Liver (tissue), 3 donors: ENCODE results near the gene PEX7.

Experiments
- CTCF ChIP-seq: fragments of 150-350 bp; IDR thresholded peaks from 2 replicates; pipeline ENCODE4 v1.5.1; 2017; ENCODE audit warnings: improper control_type of control experiment, low read depth, low read length; ENCODE audit not compliant: missing input control
- MAX ChIP-seq: IDR thresholded peaks from 2 replicates; pipeline ENCODE4 v1.6.1; 2016; ENCODE audit warnings: antibody characterized with exemption
- RAD21 ChIP-seq, 2 donors: IDR thresholded peaks; 2 replicates each; pipeline ENCODE4 v1.6.1; 2016; ENCODE audit warnings: antibody characterized with exemption in 2 of 2, mild to moderate bottlenecking in 2 of 2
- REST ChIP-seq: IDR thresholded peaks from 2 replicates; pipeline ENCODE4 v1.6.1; 2016; ENCODE audit warnings: antibody characterized with exemption, mild to moderate bottlenecking
- SP1 ChIP-seq: IDR thresholded peaks from 2 replicates; pipeline ENCODE4 v1.6.1; 2018; ENCODE audit warnings: antibody characterized with exemption, mild to moderate bottlenecking
- ZBTB33 ChIP-seq: IDR thresholded peaks from 2 replicates; pipeline ENCODE4 v1.6.1; 2016; ENCODE audit warnings: antibody characterized with exemption
- donor health status: healthy.
- donor health status: healthy.

- TF ChIP-seq MAX: no peak
- TF ChIP-seq RAD21 (IDR thresholded peaks at IDR 0.05): no peak
- TF ChIP-seq CTCF: no peak
- TF ChIP-seq SP1: no peak
- no peak for TF ChIP-seq REST
- no peak for TF ChIP-seq ZBTB33
Observed at GRCh38 chr6:136782021-136782770, 40.2 kb upstream of the PEX7 start.
